ENCODE measurements around the gene CPT1B.

DNA sequence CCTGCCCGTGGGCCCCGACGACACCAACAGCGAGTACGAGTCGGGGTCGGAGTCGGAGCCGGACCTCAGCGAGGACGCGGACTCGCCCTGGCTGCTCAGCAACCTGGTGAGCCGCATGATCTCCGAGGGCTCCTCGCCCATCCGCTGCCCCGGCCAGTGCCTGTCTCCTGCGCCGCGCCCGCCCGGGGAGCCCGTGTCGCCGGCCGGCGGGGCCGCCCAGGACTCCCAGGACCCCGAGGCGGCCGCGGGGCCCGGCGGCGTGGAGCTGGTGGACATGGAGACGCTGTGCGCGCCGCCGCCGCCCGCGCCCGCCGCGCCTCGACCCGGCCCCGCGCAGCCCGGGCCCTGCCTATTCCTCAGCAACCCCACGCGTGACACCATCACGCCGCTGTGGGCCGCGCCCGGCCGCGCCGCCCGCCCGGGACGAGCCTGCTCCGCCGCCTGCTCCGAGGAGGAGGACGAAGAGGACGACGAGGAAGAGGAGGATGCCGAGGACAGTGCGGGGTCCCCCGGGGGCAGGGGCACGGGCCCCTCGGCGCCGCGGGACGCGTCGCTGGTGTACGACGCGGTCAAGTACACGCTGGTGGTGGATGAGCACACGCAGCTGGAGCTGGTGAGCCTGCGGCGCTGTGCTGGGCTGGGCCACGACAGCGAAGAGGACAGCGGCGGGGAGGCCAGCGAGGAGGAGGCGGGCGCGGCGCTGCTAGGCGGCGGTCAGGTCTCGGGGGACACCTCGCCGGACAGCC lies 26.2 kb upstream of the CPT1B start:
- no peak for TF ChIP-seq CREB1 (CRISPR knock-in tag; IDR thresholded peaks at IDR 0.05; ENCODE audit: low read depth)
- TF ChIP-seq, protein P1, sequence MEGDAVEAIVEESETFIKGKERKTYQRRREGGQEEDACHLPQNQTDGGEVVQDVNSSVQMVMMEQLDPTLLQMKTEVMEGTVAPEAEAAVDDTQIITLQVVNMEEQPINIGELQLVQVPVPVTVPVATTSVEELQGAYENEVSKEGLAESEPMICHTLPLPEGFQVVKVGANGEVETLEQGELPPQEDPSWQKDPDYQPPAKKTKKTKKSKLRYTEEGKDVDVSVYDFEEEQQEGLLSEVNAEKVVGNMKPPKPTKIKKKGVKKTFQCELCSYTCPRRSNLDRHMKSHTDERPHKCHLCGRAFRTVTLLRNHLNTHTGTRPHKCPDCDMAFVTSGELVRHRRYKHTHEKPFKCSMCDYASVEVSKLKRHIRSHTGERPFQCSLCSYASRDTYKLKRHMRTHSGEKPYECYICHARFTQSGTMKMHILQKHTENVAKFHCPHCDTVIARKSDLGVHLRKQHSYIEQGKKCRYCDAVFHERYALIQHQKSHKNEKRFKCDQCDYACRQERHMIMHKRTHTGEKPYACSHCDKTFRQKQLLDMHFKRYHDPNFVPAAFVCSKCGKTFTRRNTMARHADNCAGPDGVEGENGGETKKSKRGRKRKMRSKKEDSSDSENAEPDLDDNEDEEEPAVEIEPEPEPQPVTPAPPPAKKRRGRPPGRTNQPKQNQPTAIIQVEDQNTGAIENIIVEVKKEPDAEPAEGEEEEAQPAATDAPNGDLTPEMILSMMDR (conservative IDR thresholded peaks at IDR 0.05; ENCODE audit: low read depth in 2 of 2): no peak
- TF ChIP-seq POLR2AphosphoS5 (IDR thresholded peaks at IDR 0.05; ENCODE audit: low read depth): no peak
- no peak for TF ChIP-seq EZH2 (IDR thresholded peaks at IDR 0.05; ENCODE audit: low read depth, unreplicated experiment)
- TF ChIP-seq, protein P2, sequence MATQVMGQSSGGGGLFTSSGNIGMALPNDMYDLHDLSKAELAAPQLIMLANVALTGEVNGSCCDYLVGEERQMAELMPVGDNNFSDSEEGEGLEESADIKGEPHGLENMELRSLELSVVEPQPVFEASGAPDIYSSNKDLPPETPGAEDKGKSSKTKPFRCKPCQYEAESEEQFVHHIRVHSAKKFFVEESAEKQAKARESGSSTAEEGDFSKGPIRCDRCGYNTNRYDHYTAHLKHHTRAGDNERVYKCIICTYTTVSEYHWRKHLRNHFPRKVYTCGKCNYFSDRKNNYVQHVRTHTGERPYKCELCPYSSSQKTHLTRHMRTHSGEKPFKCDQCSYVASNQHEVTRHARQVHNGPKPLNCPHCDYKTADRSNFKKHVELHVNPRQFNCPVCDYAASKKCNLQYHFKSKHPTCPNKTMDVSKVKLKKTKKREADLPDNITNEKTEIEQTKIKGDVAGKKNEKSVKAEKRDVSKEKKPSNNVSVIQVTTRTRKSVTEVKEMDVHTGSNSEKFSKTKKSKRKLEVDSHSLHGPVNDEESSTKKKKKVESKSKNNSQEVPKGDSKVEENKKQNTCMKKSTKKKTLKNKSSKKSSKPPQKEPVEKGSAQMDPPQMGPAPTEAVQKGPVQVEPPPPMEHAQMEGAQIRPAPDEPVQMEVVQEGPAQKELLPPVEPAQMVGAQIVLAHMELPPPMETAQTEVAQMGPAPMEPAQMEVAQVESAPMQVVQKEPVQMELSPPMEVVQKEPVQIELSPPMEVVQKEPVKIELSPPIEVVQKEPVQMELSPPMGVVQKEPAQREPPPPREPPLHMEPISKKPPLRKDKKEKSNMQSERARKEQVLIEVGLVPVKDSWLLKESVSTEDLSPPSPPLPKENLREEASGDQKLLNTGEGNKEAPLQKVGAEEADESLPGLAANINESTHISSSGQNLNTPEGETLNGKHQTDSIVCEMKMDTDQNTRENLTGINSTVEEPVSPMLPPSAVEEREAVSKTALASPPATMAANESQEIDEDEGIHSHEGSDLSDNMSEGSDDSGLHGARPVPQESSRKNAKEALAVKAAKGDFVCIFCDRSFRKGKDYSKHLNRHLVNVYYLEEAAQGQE (IDR thresholded peaks at IDR 0.05; ENCODE audit: unreplicated experiment): no peak
- TF ChIP-seq EZH2phosphoT487 (IDR thresholded peaks at IDR 0.05; ENCODE audit: unreplicated experiment): no peak
- TF ChIP-seq ZNF331 (CRISPR knock-in tag; IDR thresholded peaks at IDR 0.05; ENCODE audit: low read depth): no peak
- TF ChIP-seq NANOG (IDR thresholded peaks at IDR 0.05; ENCODE audit: borderline replicate concordance): no peak
- TF ChIP-seq, protein P3, sequence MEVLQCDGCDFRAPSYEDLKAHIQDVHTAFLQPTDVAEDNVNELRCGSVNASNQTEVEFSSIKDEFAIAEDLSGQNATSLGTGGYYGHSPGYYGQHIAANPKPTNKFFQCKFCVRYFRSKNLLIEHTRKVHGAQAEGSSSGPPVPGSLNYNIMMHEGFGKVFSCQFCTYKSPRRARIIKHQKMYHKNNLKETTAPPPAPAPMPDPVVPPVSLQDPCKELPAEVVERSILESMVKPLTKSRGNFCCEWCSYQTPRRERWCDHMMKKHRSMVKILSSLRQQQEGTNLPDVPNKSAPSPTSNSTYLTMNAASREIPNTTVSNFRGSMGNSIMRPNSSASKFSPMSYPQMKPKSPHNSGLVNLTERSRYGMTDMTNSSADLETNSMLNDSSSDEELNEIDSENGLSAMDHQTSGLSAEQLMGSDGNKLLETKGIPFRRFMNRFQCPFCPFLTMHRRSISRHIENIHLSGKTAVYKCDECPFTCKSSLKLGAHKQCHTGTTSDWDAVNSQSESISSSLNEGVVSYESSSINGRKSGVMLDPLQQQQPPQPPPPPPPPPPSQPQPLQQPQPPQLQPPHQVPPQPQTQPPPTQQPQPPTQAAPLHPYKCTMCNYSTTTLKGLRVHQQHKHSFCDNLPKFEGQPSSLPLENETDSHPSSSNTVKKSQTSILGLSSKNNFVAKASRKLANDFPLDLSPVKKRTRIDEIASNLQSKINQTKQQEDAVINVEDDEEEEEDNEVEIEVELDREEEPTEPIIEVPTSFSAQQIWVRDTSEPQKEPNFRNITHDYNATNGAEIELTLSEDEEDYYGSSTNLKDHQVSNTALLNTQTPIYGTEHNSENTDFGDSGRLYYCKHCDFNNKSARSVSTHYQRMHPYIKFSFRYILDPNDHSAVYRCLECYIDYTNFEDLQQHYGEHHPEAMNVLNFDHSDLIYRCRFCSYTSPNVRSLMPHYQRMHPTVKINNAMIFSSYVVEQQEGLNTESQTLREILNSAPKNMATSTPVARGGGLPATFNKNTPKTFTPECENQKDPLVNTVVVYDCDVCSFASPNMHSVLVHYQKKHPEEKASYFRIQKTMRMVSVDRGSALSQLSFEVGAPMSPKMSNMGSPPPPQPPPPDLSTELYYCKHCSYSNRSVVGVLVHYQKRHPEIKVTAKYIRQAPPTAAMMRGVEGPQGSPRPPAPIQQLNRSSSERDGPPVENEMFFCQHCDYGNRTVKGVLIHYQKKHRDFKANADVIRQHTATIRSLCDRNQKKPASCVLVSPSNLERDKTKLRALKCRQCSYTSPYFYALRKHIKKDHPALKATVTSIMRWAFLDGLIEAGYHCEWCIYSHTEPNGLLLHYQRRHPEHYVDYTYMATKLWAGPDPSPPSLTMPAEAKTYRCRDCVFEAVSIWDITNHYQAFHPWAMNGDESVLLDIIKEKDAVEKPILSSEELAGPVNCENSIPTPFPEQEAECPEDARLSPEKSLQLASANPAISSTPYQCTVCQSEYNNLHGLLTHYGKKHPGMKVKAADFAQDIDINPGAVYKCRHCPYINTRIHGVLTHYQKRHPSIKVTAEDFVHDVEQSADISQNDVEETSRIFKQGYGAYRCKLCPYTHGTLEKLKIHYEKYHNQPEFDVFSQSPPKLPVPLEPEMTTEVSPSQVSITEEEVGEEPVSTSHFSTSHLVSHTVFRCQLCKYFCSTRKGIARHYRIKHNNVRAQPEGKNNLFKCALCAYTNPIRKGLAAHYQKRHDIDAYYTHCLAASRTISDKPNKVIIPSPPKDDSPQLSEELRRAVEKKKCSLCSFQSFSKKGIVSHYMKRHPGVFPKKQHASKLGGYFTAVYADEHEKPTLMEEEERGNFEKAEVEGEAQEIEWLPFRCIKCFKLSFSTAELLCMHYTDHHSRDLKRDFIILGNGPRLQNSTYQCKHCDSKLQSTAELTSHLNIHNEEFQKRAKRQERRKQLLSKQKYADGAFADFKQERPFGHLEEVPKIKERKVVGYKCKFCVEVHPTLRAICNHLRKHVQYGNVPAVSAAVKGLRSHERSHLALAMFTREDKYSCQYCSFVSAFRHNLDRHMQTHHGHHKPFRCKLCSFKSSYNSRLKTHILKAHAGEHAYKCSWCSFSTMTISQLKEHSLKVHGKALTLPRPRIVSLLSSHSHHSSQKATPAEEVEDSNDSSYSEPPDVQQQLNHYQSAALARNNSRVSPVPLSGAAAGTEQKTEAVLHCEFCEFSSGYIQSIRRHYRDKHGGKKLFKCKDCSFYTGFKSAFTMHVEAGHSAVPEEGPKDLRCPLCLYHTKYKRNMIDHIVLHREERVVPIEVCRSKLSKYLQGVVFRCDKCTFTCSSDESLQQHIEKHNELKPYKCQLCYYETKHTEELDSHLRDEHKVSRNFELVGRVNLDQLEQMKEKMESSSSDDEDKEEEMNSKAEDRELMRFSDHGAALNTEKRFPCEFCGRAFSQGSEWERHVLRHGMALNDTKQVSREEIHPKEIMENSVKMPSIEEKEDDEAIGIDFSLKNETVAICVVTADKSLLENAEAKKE (CRISPR knock-in tag; IDR thresholded peaks at IDR 0.05): no peak
- no peak for TF ChIP-seq ZNF114 (CRISPR knock-in tag; IDR thresholded peaks at IDR 0.05)

All from GM23338 (cell line).